Neural progenitor cell (in vitro differentiated cells): ENCODE measurements around the gene MACROD2.

Experiments used
- EZH2 ChIP-seq: fragments of 200-600 bp; sonication (generic); IDR thresholded peaks from 2 replicates; pipeline ENCODE4 v1.6.1; 2017; ENCODE audit warnings: antibody characterized with exemption, mild to moderate bottlenecking, moderate library complexity
- EZH2phosphoT487 ChIP-seq: fragments of 200-600 bp; sonication (generic); IDR thresholded peaks from 2 replicates; pipeline ENCODE4 v1.6.1; 2017; ENCODE audit warnings: antibody characterized with exemption
- TF ChIP-seq, protein P1 (sequence below): fragments of 200-600 bp; sonication (generic); IDR thresholded peaks from 2 replicates; pipeline ENCODE4 v1.5.1; 2017; ENCODE audit warnings: antibody characterized with exemption, mild to moderate bottlenecking

DNA sequence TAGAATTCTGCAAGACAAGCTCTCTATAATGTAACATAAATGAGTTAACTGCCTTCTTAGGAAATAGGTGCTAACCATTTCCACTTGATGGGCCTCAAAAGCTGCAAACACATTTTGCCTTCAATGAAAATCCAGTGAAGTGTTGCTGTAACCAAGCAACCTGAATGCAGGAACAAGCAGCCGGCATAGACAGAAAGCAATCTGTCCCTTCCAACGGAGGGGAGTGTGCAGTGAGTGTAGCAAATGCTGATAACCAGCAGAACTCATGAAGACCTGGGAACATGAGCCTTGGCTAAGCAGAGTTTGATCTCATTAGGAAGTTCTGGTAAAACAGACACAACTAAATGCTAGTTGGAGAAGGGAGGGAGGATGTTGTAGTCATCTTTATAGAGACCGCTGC lies 1880.1 kb downstream of the MACROD2 start:
- TF ChIP-seq, protein P1, sequence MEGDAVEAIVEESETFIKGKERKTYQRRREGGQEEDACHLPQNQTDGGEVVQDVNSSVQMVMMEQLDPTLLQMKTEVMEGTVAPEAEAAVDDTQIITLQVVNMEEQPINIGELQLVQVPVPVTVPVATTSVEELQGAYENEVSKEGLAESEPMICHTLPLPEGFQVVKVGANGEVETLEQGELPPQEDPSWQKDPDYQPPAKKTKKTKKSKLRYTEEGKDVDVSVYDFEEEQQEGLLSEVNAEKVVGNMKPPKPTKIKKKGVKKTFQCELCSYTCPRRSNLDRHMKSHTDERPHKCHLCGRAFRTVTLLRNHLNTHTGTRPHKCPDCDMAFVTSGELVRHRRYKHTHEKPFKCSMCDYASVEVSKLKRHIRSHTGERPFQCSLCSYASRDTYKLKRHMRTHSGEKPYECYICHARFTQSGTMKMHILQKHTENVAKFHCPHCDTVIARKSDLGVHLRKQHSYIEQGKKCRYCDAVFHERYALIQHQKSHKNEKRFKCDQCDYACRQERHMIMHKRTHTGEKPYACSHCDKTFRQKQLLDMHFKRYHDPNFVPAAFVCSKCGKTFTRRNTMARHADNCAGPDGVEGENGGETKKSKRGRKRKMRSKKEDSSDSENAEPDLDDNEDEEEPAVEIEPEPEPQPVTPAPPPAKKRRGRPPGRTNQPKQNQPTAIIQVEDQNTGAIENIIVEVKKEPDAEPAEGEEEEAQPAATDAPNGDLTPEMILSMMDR = no peak
- TF ChIP-seq EZH2 (no peak), EZH2phosphoT487 (no peak)
